Femur (tissue), 1 donor: ENCODE measurements around the gene BBX.
A peak's percentile ranks its signal among the peaks of the same experiment; 100 is the strongest.
"Not testable (repeated sequence)": the region's sequence is repeated elsewhere in the genome, so short reads cannot be mapped to it uniquely, and the experiment has no call there.

ENCODE experiments used
- DNase-seq: peaks from one replicate; pipeline ENCODE4 v3.0.0-alpha.2; 2017

BBX gene

DNA sequence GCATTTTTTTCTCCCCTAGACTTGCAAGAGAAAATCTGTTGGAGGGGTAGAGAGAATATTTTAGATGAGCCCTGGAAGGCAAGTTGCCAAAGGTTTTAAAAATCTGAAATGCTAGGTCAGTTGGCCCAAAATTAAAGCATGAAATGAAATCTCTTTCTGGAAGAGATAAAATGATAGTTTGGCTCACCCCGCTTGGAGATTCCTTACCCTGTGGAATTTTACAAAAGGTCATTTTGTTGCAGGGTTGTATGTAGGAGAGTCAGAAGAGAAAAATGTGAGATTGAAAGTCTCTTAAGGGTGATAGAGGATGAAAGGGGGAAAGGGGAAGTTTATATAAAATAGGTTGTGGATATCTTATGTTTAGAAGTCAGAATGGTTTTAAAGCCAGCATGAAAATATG lies 290.3 kb downstream of the BBX start:
- DNase-seq = no peak

DNA sequence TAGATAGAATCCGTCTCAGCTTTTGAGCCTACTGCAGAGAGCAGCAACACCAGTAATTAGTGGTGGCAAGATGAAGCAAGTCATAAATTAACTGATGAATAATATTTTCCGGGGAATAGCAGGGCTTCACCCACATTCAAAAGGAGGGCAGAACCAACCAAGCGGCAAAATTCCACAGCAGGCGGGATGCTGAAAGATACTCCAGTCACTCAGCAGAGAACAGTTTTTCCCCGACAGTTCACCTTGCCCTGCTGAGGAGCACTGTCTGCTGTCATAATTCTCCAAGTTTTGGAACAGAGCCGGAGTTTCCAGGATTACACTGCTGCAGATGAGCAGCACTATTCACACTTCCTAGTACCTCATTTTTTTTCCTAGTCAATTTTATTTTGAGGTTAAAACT lies 293.3 kb downstream of the BBX start:
- no peak for DNase-seq

DNA sequence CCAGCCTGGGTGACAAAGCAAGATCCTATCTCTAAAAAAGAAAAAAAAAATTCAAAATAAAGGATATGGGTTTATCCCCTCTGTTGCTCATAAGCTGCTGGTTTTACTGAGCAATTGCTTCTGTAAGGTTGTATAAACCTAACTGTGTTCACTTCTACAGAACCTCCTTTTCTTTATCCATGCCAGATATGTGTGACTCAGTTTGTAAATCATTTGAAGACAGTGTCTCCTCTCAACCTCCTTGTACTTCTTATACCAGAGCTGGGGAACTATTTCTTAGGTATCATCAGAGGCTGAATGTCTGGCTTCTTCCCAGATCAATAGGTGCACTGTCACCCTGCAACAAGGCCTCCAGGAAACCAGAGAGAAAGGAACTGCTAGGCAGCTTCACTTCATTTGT lies 294.3 kb downstream of the BBX start:
- DNase-seq = no peak

DNA sequence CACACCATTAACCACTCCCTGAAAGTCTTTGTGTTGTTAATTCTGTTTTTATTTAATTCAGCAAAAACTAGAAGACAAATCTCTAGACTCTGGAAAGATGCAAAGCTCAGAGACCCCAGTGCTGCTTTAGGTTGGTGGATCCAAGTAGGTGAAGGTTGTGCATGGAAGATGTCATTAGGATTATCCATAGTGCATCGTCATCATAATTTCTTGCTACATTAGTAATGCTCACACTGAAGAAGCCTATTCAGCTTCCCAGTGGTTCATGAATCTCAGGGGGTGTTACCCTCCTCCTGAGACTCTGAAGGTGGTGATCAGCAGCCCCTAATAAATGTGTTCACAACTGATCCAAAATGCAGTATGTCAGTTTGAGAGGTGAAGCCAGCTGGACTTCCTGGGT lies 295.3 kb downstream of the BBX start:
- no peak for DNase-seq

DNA sequence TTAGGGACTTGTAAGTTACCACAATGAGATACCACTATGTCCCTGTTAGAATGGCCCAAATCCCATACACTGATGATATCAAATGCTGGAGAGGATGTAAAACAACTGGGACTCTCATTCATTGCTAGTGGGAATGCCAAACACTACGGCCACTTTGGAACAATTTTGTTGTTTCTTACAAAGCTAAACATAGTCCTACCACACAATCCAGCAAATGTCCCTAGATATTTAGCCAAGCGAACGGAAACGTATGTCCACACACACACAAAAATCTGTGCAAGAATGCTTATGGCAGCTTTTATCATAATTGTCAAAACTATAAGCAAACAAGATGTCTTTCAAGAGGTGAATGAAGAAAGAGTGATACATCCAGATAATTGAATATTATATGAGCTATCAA lies 296.9 kb downstream of the BBX start:
- no peak for DNase-seq

DNA sequence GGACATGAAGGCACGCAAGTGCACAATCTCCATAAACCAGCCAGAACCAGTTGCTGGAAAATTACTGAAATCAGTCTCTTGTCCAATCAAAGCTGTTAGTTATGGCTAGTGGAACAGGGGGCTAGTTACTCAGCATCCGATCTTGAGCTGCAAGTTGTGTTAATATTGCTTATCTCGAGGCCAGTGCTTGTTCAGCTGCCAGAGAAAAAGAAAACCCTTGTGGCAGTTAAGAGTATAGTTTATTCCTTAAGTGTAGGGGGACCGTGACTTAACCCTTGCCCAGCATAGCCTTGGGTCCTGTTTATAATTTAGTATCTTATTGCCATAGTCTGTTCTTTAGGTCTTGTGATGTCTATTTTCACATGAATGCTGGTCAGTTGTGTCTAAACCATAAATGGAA lies 299.5 kb downstream of the BBX start:
- no peak for DNase-seq

DNA sequence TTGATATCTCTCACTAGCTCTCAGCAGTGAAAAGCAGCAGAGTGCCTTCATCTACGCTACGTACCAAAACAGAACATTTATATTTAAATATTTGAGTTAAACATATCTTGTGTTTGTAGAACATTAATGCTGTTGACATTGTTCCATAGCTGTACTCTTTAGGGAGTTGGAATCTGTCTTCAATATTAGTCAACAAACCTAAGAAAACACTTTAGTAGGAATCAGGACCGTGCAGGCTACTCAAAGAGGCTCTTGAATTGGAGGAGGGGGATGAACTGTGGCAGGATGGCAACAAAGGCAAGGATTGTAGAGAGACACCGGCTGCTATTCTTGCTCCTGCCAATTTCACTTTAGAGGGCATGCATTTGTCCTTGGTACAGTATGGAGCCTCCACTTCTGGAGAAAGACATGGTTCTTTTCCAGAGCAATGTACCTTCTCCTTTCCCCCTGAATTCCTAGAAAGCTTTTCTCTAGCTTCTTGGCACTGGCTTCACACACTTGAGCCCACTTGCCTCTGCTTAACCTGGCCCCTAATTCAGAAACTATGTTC lies 302.1 kb downstream of the BBX start:
- DNase-seq = no peak

DNA sequence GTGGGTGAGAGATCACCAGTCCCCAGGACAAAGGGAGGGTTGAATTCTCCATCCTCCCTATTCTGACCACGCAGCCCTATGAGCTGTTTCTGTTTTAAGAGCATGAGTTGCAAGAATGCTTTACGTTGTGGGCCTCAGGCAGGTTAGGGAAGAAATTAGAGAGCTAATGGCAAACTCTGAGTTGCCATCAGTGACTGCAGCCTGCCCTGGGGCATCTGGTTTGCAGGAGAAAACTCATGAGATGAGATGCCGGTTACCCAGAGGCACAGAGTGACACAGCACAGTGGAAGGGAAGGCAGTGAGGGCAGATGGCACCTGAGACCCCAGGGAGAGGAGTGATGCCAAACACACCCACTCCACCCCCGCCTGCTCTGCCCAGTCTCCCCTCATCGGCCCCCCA lies 302.8 kb downstream of the BBX start:
- no peak for DNase-seq

DNA sequence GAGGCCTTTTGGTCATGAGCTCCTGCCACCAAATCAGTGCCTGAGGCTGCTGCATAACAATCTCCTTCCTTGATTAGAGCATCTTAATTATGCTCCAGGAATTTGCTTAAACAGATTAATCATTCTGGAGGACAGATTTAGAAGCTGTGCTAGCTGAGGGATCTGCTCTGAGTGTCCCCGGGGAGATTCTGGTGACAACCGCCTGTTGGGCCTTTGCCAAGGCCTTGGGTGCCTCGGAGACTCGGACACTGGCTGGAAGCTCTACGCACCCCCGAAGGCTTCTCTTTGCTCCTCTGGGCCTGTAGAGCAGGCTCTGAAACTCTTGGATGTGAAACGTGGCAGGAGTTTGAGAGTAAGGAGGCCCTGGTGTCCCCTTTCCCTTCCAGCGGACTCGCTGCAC lies 304.0 kb downstream of the BBX start:
- no peak for DNase-seq

DNA sequence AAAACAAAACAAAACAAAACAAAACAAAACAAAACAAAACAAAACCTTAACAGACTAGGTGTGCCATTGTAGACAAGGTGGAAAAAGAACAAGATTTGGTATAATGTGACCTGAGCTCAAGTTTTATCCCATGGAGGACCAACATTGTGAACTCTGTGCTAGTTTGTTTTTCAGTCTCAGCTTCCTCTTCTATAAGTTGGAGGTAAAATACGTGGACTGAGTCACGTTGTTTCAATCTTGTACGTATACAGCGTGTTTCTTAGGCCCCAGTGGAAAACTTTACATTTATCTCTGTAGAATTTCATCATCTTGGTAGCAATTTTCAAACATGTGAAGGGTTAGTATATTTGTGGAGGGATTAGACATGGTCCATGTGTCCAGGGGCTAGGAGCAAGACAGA lies 306.4 kb downstream of the BBX start:
- DNase-seq = no peak

DNA sequence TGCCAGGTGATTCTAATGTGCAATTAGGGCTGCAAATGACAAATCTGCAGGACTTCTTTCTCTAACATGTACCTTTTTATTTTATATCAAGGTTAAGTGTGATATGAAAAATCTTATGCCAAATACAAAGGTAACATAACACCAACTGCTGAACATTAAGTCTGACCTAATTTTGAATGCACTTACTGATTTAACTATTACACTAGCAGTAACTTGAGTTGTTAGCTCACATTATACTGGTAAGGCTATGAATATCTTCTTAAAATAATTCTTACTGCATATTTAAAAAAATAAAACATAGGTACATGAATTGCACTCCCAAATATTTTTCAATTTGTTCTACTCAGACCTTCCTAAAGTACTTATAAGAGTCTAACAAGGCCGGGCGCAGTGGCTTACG lies 308.8 kb downstream of the BBX start:
- DNase-seq = no peak

DNA sequence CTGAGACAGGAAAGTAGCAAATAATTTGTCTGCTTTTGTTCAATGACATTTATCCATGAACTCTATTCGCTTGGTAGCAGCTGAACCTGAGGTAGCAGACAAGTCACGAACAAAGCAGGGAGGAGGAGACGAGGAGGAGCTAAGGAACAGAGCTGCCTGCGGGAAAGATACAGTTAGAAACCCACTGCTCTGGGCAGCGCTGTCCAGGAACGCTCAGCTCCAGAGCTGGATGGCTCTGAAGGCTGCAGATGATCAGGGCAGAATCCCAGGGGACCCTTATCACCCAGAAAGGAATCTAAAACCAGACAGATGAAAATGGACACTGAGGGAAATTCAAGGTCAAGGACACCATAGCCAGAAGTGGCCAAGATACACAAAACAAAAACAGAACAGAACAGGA lies 310.3 kb downstream of the BBX start:
- DNase-seq = no peak

DNA sequence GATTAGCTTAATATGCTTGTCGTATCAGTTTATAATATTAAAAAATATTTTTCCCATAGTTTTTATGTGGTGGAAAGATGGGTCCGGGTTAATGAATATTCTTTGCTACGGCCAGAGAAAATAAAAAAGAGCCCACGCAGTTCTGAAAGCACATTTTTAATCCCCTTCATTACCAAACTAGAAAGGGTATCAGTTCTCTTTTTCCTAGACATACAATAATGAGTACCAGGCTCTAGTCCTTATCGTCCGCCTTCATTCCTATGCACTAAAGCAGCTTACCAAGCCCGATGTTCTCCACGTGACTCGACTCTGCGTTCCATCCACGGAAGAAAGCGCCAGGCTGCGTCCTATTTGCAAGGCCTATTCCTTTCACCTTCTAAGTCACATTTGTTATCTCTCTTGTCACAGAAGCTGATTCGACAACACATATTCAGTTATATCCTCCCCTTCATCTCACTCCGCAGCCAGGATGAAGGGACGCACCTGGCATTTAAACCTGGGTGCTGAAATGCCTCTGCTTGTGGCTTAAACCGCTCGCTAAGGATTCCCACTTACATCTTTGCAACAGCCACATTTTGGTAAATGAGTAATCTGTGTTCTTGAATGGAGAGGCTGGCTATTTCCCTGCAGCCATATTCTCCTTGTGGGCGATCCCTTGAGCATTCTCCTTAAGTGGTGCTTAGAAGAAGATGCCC lies 311.1 kb downstream of the BBX start:
- DNase-seq = no peak

DNA sequence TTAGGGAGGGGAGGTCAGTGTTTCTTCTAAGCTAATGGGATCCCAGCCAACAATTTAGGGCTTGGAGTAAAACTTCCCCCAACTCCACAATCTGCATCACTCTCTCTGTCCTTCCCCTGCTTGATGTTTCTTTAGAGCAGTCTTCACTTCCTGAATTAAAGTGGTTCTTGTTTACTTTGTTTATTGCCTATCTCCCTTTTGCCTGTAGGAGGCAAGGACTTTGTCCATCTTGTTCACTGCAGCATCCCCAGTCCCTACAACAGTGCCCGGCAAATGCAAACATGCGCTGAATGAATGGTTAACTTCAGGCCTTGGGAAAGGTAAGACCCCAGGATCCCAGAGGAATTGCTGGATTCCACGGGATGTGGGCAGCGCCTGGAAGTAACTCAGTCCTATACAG lies 312.2 kb downstream of the BBX start:
- DNase-seq = not testable (repeated sequence)

DNA sequence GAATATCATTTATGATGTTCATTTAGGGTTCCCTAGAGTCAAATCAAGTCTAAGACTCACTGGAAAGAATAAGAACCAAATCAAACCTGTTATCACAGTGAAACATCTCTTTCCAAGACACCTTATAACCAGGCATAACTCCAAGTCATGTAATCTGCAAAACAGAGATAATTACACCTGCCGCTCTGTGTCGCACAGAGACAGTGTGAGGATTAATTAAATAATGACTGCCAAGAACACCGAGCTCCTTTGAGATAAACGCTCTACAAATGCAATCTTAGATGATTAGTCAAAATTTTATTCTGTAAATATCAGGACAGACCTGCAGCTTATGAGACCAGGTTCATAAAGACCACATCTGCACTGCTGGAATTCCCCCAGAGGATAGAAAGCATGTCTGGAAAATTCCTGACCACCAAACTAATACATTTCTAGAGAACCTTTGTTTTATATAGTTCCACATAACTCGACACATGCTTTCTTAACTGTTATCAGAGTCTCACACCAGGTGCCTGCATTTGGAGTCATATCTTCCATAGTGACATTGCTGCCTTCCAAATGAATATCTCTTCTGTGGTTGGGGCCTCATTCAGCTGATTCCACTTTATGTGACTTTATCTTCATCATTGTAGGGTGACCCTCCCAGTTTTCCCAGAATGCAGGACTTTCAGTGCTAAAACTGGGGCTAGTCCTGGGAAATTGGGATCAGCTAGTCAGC lies 315.3 kb downstream of the BBX start:
- DNase-seq = no peak

DNA sequence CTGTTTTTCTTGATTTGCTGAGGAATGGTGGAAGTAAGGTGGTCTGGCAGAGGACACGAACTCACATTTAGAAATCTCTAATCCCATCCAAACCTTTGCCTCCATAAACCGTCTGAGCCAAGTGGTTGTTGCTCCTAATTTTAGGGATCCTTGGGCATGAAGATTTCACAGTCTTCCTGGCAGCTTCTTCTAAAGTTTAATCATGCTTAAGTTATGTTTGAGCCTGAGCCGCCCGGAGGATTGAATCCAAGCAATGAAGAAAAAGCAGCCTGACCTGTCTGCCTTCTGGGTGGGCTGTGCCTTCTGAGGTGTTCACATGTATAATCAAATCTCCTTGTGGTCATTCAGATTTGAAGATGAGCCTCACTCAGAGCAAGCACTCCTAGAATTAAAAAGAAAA lies 319.1 kb downstream of the BBX start:
- no peak for DNase-seq

DNA sequence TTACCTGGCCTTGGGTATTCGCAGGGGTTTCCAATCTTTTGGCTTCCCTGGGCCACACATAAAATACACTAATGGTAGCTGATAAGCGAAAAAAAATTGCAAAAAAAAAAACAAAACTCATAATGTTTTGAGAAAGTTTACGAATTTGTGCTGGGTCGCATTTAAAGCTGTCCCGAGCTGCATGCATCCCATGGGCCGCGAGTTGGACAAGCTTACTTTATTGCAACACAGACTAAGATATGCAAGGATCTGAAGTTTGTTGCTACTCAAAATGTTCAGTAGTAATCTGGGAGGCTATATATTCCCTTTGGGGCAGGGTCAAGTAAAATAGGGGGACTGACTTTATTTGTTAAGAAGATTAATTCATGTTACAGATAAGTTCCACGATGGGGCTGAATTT lies 320.2 kb downstream of the BBX start:
- no peak for DNase-seq

DNA sequence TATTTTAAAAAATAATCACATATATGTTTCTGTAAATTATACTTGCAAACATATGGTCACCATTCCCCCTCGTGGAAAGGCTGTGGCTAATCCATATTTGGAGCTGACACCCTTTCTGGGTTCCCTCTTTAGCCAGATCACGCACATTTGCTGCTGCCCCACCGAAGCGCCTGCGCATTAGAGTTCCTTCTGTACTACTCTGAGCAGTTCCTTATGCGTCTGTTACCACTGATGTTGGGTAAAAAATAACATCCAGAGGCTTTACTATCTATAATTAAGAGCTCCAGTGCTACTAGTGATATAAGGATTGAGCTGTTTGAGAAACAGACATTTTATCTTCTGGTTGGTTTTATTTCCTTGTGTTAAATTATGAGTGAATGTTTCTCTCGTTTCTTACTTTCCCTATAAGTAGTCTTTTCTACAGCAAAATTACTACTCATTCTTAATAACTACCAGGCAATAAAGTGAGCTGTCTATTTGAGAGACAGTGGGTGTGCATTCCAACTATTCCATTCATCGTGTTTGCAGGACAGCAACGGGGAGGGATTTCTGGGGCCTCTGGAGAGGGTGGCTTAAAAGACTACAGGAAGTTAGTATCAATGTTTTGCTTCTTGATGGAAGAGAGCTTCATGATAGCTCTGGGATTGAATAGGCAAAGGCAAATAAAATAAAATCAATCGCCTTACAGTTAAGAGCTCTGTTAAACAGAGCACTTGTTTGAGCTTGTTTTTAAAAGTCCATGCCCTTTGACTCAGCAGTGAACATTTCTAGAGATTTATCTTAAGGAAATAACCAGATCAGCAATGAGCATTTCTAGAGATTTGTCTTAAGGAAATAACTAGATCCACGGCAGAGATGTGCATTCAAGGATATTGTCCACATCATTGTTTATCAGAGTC lies 322.9 kb downstream of the BBX start:
- DNase-seq = no peak

DNA sequence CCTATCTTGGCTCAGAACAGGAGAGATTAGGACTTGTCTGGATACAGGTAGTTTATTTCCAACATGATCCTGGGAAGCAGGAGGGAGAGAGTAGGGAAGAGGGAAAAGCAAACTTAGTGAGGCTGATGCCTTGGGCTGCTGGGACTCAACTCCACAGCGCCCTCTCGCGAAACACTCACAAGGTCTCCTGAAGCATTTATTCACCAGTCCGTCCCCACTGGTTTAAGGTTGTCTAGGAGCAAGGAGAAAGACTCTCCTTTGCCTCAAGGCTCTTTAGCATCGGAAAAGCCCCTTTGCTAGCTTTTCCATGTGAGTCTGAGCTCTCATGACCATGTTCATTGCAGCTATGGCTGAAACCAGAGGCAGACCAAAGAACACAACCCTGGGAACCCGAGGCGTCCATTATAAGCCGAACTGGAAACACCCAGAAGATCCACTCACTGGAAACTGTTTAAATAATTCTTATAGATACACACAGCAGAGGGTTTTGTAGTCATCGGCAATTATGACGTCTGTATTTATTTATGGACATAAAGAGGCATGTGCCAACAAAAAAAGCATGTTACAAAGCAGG lies 323.6 kb downstream of the BBX start:
- peak; percentile 58 for DNase-seq

DNA sequence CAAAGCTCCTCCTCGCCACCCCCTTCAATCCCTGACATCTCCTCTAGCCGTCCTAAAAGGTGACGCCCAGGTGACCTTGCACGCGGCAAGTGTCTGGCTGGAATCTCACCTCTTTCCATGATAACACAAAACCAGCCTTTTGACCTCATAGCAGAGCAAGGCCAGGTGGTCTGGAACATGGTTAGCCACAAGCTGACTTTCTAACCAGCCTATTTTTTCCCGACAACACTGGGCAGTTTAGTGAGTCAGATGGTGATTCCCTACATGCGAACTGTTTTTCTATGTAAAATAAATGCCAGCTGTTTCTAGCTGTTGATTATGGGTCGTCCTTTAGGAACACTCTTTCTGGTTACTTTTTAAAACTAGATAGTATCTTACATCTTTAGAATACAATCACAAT lies 325.0 kb downstream of the BBX start:
- no peak for DNase-seq

DNA sequence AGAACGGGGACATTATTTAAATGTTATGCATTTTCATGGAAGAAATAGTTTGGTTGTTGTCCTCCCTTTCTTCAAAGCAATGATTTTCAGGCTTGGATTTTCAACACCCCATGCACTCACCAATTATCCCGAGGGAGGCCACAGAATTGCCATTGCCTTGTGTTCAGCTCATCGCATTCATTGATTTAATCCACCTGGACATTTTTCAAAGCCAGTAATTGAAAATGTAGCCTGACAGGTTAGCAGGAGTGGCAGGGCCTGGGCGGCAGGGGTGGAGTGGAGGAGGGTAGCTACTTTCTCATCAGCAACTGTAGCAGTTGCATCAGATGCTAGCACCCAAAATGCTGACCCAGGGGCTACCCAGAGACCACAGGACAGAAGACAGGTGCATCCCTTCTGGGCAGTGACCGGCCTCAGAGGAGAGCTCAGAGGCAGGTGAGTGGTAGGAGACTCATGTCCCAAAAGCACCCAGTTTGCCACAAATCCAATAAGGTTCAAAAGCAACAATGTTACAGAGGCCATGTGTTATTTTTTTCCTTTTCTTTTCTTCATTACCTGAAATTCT lies 325.7 kb downstream of the BBX start:
- DNase-seq = no peak

DNA sequence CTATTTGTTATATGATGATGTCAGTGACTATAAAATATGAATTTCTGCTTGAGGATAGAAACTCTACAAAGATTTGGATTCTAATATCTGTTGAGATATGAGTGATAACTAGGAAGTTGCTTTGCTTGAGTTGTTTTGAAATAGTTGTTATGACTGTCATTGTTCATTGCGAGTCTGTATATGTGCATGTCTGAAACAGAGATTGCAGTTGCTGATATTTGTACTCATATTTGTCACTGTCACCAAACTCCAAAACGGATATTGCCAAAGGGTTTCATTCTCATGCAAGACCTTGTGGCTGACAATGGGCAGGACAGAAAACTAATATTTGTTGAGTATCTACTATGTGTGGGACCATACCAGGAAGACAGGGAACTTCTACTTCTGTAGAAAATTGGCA lies 327.9 kb downstream of the BBX start:
- DNase-seq = no peak

DNA sequence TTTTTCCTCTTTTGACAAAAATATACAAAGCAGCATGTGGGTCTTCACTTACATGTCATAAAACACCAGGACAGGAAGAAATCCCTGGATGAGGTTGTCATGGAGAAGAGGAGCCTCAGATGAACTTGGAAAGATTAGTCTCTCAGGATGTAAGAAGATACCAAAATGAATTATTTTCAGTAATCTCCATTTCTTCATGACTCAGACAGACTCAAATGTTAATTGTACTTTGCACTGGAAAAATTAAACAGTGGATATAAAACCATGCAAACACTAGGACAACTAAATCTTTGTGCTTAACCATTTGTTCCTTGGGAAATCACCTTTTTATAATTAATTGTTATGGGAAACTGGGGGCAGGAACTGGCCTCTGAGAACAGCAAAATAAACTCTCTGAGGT lies 331.1 kb downstream of the BBX start:
- DNase-seq = no peak
